B cell (primary cell): ENCODE data around the gene XRCC4. TPM values are rescaled to one million over a fixed set of nuclear protein-coding genes. Genes with fewer than 3 reads are reported as not detected.

Experiments
- ATAC-seq: fragments of 200-7000 bp; cut with Tn5 transposase; one replicate; pipeline ENCODE4 v1.10.0; 2021; ENCODE audit warnings: low read depth, mild to moderate bottlenecking, moderate number of reproducible peaks, moderate library complexity
- CTCF ChIA-PET: fragments of 350-600 bp; sonication (Branson Sonifier 250); formaldehyde crosslinking; loops from one replicate; lab custom pipeline; 2021; ENCODE audit warnings: antibody characterized with exemption, inconsistent platforms; lab: Charles Lee
- POLR2A ChIA-PET: fragments of 350-600 bp; sonication (Branson Sonifier 250); formaldehyde crosslinking; loops from one replicate; lab custom pipeline; 2021; ENCODE audit warnings: antibody characterized with exemption; lab: Charles Lee
- DNase-seq: peaks from one replicate; pipeline ENCODE4 v3.0.0; 2013
- H2AFZ ChIP-seq: 2 replicates; pipeline ENCODE4 v1.6.1; 2012; ENCODE audit warnings: mild to moderate bottlenecking, low read depth, low read length; ENCODE audit not compliant: insufficient read depth, poor library complexity, severe bottlenecking
- H3K27ac ChIP-seq, 2 donors: 1 replicate in 1 of 2; 2 replicates in 1 of 2; pipeline ENCODE4 v1.5.1; 2012 to 2013; ENCODE audit warnings: low read length in 2 of 2, mild to moderate bottlenecking in 2 of 2, moderate library complexity in 1 of 2
- H3K27me3 ChIP-seq, 4 experiments: fragments of 200-600 bp in 1 of 4; sonication (generic) in 1 of 4; replicated peaks in 1 of 4; 1 replicate in 2 of 4; 2 replicates in 2 of 4; pipeline versions ENCODE4 v1.6.1 to v1.7.0; 2013 to 2016; ENCODE audit warnings: low read length in 3 of 4, mild to moderate bottlenecking in 2 of 4, mixed read lengths in 1 of 4, moderate library complexity in 1 of 4; ENCODE audit not compliant: insufficient read depth in 4 of 4, control insufficient read depth in 3 of 4; ENCODE audit errors: control extremely low read depth in 1 of 4
- H3K36me3 ChIP-seq, 2 experiments: replicated peaks in 1 of 2; 1 replicate in 1 of 2; 2 replicates in 1 of 2; pipeline versions ENCODE4 v1.6.1 to v1.7.1; 2013; ENCODE audit warnings: low read length in 1 of 2; ENCODE audit not compliant: insufficient read depth in 2 of 2, control insufficient read depth in 1 of 2; ENCODE audit errors: control extremely low read depth in 1 of 2, extremely low read depth in 1 of 2
- H3K4me1 ChIP-seq, 2 donors: fragments of 200-600 bp in 1 of 2; sonication (generic) in 1 of 2; 1 replicate in 1 of 2; 2 replicates in 1 of 2; pipeline versions ENCODE4 v1.5.1 to v1.6.1; 2013 to 2017; ENCODE audit warnings: low read length in 2 of 2; ENCODE audit not compliant: control insufficient read depth in 2 of 2, insufficient read depth in 2 of 2
- H3K4me2 ChIP-seq: replicated peaks from 2 replicates; pipeline ENCODE3; 2012; ENCODE audit warnings: mild to moderate bottlenecking, low read depth, low read length; ENCODE audit not compliant: poor library complexity, severe bottlenecking
- H3K4me3 ChIP-seq, 5 experiments: fragments of 200-600 bp in 1 of 5; sonication (generic) in 1 of 5; 1 replicate in 3 of 5; 2 replicates in 2 of 5; pipeline versions ENCODE4 v1.5.1 to v1.7.0; 2011 to 2016; ENCODE audit warnings: low read length in 4 of 5, mild to moderate bottlenecking in 4 of 5, low read depth in 2 of 5, control low read depth in 1 of 5, moderate library complexity in 1 of 5; ENCODE audit not compliant: insufficient read depth in 1 of 5; ENCODE audit errors: control extremely low read depth in 1 of 5, extremely low read depth in 1 of 5
- H3K79me2 ChIP-seq: fragments of 200-600 bp; sonication (generic); one replicate; pipeline ENCODE4 v1.6.0; 2016; ENCODE audit warnings: low read length; ENCODE audit not compliant: control insufficient read depth, insufficient read depth
- H3K9ac ChIP-seq: fragments of 200-600 bp; sonication (generic); 2 replicates; pipeline ENCODE4 v1.6.1; 2017; ENCODE audit warnings: mild to moderate bottlenecking, low read length, moderate library complexity
- H3K9me3 ChIP-seq, 3 donors: one replicate each; pipeline versions ENCODE4 v1.6.1 to v1.7.1; 2013; ENCODE audit warnings: low read length in 2 of 3; ENCODE audit not compliant: control insufficient read depth in 2 of 3, insufficient read depth in 1 of 3; ENCODE audit errors: control extremely low read depth in 1 of 3
- H4K20me1 ChIP-seq: 2 replicates; pipeline ENCODE4 v1.6.0; 2012; ENCODE audit warnings: mild to moderate bottlenecking, low read length; ENCODE audit not compliant: insufficient read depth, control insufficient read depth, poor library complexity, severe bottlenecking
- H3K27ac Mint-ChIP-seq: one replicate; pipeline ENCODE4 v1.8.0; 2021; ENCODE audit warnings: mixed read lengths
- H3K27me3 Mint-ChIP-seq: one replicate; pipeline ENCODE4 v1.8.0; 2021; ENCODE audit warnings: mixed read lengths
- H3K4me1 Mint-ChIP-seq: one replicate; pipeline ENCODE4 v1.8.0; 2021; ENCODE audit warnings: mixed read lengths
- H3K4me3 Mint-ChIP-seq: one replicate; pipeline ENCODE4 v1.8.0; 2021; ENCODE audit warnings: mixed read lengths
- H3K9me3 Mint-ChIP-seq: one replicate; pipeline ENCODE4 v1.8.0; 2022; ENCODE audit warnings: mixed read lengths; ENCODE audit not compliant: insufficient read depth
- EZH2 ChIP-seq: IDR thresholded peaks from 2 replicates; pipeline ENCODE4 v1.6.1; 2012; ENCODE audit warnings: borderline replicate concordance, low read depth, mild to moderate bottlenecking, moderate library complexity, low read length; ENCODE audit not compliant: insufficient read depth, poor library complexity, severe bottlenecking
- WGBS: methylation state at CpG from one replicate; pipeline ENCODE4 v1.1.5; 2013; ENCODE audit warnings: missing lambda C conversion rate; ENCODE audit not compliant: insufficient coverage; 5-methylcytosine and 5-hydroxymethylcytosine counted together
- intact Hi-C: fragments of 100-400 bp; cut with micrococcal nuclease; formaldehyde crosslinking; loops from one replicate; pipeline ENCODE4 v1.10.0; 2022
- polyA plus RNA-seq: library from polyadenylated mRNA; depleted of rRNA; stranded (reverse); fragments of >200 nt; gene quantifications from 2 replicates; pipeline ENCODE4 v1.2.3, GENCODE V29; 2012
- total RNA-seq, 2 donors: library from RNA; stranded (reverse); fragments of 120-200 nt in 1 of 2; gene quantifications; 1 replicate in 1 of 2; 2 replicates in 1 of 2; pipeline versions ENCODE4 v1.2.3 to v1.2.4, GENCODE V29; 2013 to 2022
- TF ChIP-seq, protein P1 (sequence below): fragments of 200-600 bp; IDR thresholded peaks from one replicate; pipeline ENCODE4 v1.8.0; 2022; ENCODE audit warnings: antibody characterized with exemption, mild to moderate bottlenecking

XRCC4 gene
- total and polyA plus RNA-seq, 2 donors (not counting 1 experiment from before 2014, with no cell fraction given): 1.3 to 7.7 TPM

DNA sequence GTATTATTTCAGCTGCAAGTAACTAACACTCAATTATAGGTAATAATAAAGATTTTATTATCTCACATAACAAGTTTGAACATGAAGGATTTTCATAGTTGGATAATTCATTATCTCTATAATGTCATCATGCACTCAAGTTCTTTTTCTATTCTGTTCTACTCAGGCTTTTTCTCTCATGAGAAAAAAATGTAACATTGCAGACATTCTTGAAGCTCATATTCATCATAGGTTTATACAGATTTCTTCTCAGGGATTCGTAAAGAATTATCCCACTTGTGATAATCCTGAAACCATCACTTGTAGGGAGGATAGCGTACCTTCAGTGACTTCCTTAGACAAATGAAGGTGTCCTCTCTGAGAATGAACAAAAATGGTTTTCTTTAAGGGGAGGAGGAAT lies 150.3 kb downstream of the XRCC4 start:
- H4K20me1 ChIP-seq: no peaks in the 10 kb centered on the region
- no peak overlapping the region for H3K9ac ChIP-seq
- no peaks in the 10 kb centered on the region for H3K36me3 ChIP-seq
- DNase-seq: no peak
- no peaks in the 10 kb centered on the region for H3K9me3 ChIP-seq
- POLR2A ChIA-PET: no interaction called here
- H3K79me2 ChIP-seq: no peaks in the 10 kb centered on the region
- no peaks in the 10 kb centered on the region for H3K4me1 ChIP-seq
- intact Hi-C loops: no loop called here
- no peaks in the 10 kb centered on the region for H3K9me3 Mint-ChIP-seq
- 100% methylated on average over 1 of the region's 2 CpGs for WGBS
- no peaks in the 10 kb centered on the region for H3K4me1 Mint-ChIP-seq
- H3K27me3 ChIP-seq: no peaks in the 10 kb centered on the region
- no peak overlapping the region for H3K4me3 Mint-ChIP-seq
- H3K4me3 ChIP-seq: no peak overlapping the region
- CTCF ChIA-PET: no interaction called here
- H3K27ac Mint-ChIP-seq: no peak overlapping the region
- no peaks in the 10 kb centered on the region for H3K27me3 Mint-ChIP-seq
- H3K27ac ChIP-seq: no peak overlapping the region
- H3K4me2 ChIP-seq: no peak overlapping the region
- H2AFZ ChIP-seq: no peak overlapping the region
- TF ChIP-seq, protein P1, sequence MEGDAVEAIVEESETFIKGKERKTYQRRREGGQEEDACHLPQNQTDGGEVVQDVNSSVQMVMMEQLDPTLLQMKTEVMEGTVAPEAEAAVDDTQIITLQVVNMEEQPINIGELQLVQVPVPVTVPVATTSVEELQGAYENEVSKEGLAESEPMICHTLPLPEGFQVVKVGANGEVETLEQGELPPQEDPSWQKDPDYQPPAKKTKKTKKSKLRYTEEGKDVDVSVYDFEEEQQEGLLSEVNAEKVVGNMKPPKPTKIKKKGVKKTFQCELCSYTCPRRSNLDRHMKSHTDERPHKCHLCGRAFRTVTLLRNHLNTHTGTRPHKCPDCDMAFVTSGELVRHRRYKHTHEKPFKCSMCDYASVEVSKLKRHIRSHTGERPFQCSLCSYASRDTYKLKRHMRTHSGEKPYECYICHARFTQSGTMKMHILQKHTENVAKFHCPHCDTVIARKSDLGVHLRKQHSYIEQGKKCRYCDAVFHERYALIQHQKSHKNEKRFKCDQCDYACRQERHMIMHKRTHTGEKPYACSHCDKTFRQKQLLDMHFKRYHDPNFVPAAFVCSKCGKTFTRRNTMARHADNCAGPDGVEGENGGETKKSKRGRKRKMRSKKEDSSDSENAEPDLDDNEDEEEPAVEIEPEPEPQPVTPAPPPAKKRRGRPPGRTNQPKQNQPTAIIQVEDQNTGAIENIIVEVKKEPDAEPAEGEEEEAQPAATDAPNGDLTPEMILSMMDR: no peak
- TF ChIP-seq EZH2: no peak
- ATAC-seq: no peak

DNA sequence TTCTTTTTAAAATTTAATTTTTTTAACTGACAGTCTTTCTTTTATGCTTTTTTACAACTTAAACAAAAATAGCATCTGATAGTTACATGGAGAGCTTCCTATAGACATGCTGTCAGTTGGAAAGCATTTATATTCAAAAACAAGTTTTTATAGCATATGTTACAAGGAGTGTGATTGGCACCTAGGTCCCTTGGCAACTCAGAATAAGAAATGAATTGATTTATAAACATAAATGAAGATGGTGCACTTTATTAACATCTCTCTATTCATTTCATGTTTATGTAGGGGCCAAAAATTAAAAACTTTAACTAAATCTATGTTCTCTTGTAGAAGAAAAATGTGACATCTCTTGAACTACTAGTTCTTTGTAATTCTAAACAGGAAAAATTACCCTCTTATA lies 153.2 kb downstream of the XRCC4 start:
- Histone ChIP-seq H2AFZ (no peak overlapping the region), H3K27me3 (no peaks in the 10 kb centered on the region), H3K9ac (no peak overlapping the region), H4K20me1 (no peaks in the 10 kb centered on the region), H3K4me3 (no peak overlapping the region), H3K36me3 (no peaks in the 10 kb centered on the region), H3K27ac (no peak overlapping the region), H3K79me2 (no peaks in the 10 kb centered on the region), H3K4me2 (no peak overlapping the region), H3K4me1 (no peaks in the 10 kb centered on the region), H3K9me3 (no peaks in the 10 kb centered on the region)
- H3K27me3 Mint-ChIP-seq: no peaks in the 10 kb centered on the region
- DNase-seq: no peak
- no peaks in the 10 kb centered on the region for H3K9me3 Mint-ChIP-seq
- no peak for ATAC-seq
- H3K4me3 Mint-ChIP-seq: no peak overlapping the region
- CTCF ChIA-PET: no interaction called here
- intact Hi-C loops: no loop called here
- POLR2A ChIA-PET: no interaction called here
- H3K27ac Mint-ChIP-seq: no peak overlapping the region
- no peaks in the 10 kb centered on the region for H3K4me1 Mint-ChIP-seq
- no peak for TF ChIP-seq EZH2
- TF ChIP-seq, protein P1: no peak
